OCI-LY1 (cell line): ENCODE results near the gene DCTN5.

Source experiments
- H2AFZ ChIP-seq: fragments of 200-600 bp; sonication (generic), shearing (Covaris generic); 2 replicates; pipeline ENCODE4 v1.6.0; 2014; ENCODE audit warnings: antibody characterized with exemption, mild to moderate bottlenecking, low read length
- H3F3A ChIP-seq: fragments of 200-600 bp; sonication (generic), shearing (Covaris generic); 2 replicates; pipeline ENCODE4 v1.6.0; 2014; ENCODE audit warnings: mild to moderate bottlenecking, antibody characterized with exemption, low read length, moderate library complexity; ENCODE audit not compliant: insufficient read depth
- H3K27ac ChIP-seq: fragments of 200-600 bp; sonication (generic); 2 replicates; pipeline ENCODE4 v1.5.1; 2014; ENCODE audit warnings: low read length, mixed run types, mild to moderate bottlenecking, low read depth; ENCODE audit not compliant: poor library complexity, severe bottlenecking
- H3K27me3 ChIP-seq: fragments of 200-600 bp; sonication (generic); 2 replicates; pipeline ENCODE4 v1.6.0; 2014; ENCODE audit warnings: antibody characterized with exemption, mild to moderate bottlenecking, low read length, moderate library complexity; ENCODE audit not compliant: insufficient read depth
- H3K36me3 ChIP-seq: fragments of 200-600 bp; sonication (generic); 2 replicates; pipeline ENCODE4 v1.6.1; 2014; ENCODE audit warnings: mild to moderate bottlenecking, antibody characterized with exemption, low read length, moderate library complexity, mixed read lengths; ENCODE audit not compliant: insufficient read depth
- H3K4me1 ChIP-seq: fragments of 200-600 bp; sonication (generic); 2 replicates; pipeline ENCODE4 v1.5.1; 2014; ENCODE audit warnings: mild to moderate bottlenecking, low read length, moderate library complexity; ENCODE audit not compliant: insufficient read depth, severe bottlenecking
- H3K4me2 ChIP-seq: fragments of 200-600 bp; sonication (generic), shearing (Covaris generic); 2 replicates; pipeline ENCODE4 v1.6.1; 2014; ENCODE audit warnings: low read length
- H3K4me3 ChIP-seq: fragments of 200-600 bp; sonication (generic); 2 replicates; pipeline ENCODE4 v1.5.1; 2014; ENCODE audit warnings: low read length, low read depth, mild to moderate bottlenecking, mixed read lengths; ENCODE audit not compliant: poor library complexity, severe bottlenecking
- H3K79me2 ChIP-seq: fragments of 200-600 bp; shearing (Covaris generic); 2 replicates; pipeline ENCODE4 v1.6.1; 2016; ENCODE audit warnings: mixed run types, low read length, mixed read lengths; ENCODE audit not compliant: insufficient read depth
- H3K9ac ChIP-seq: fragments of 200-600 bp; sonication (generic), shearing (Covaris generic); 2 replicates; pipeline ENCODE4 v1.6.1; 2014; ENCODE audit warnings: mild to moderate bottlenecking, low read length, mixed read lengths
- H3K9me2 ChIP-seq: fragments of 200-600 bp; sonication (generic), shearing (Covaris generic); 2 replicates; pipeline ENCODE4 v1.6.1; 2014; ENCODE audit warnings: low read depth, mild to moderate bottlenecking, low read length, mixed read lengths
- H3K9me3 ChIP-seq: fragments of 200-600 bp; shearing (Covaris generic); 2 replicates; pipeline ENCODE4 v1.6.1; 2014; ENCODE audit warnings: low read length, mixed read lengths
- H4K20me1 ChIP-seq: fragments of 200-600 bp; sonication (generic), shearing (Covaris generic); 2 replicates; pipeline ENCODE4 v1.6.0; 2016; ENCODE audit warnings: mild to moderate bottlenecking, low read length; ENCODE audit not compliant: insufficient read depth
- CTCF ChIP-seq: fragments of 200-600 bp; sonication (generic), shearing (Covaris generic); IDR thresholded peaks from 2 replicates; pipeline ENCODE4 v1.5.1; 2017; ENCODE audit warnings: mild to moderate bottlenecking, antibody characterized with exemption, low read length, moderate library complexity, mixed read lengths
- EZH2 ChIP-seq: fragments of 200-600 bp; sonication (generic), shearing (Covaris generic); IDR thresholded peaks from 2 replicates; pipeline ENCODE4 v1.8.0; 2017; ENCODE audit warnings: borderline replicate concordance, mixed run types, mild to moderate bottlenecking, antibody characterized with exemption, low read length, moderate library complexity, mixed read lengths

Gene DCTN5

GRCh38 chr16:23663918-23664317 is 22.7 kb downstream of the DCTN5 start:
- Histone ChIP-seq H3K27ac (no peak overlapping the region), H3K79me2 (no peaks in the 10 kb centered on the region), H3K36me3 (peaks cover 96% of the 10 kb centered on the region), H4K20me1 (no peaks in the 10 kb centered on the region), H3K4me1 (no peaks in the 10 kb centered on the region), H3K4me2 (no peak overlapping the region), H3K9me3 (no peaks in the 10 kb centered on the region), H3K9ac (no peak overlapping the region), H2AFZ (no peak overlapping the region), H3K4me3 (no peak overlapping the region), H3K27me3 (no peaks in the 10 kb centered on the region), H3K9me2 (no peaks in the 10 kb centered on the region), H3F3A (no peaks in the 10 kb centered on the region)
- no peak for TF ChIP-seq EZH2
- no peak for TF ChIP-seq CTCF

GRCh38 chr16:23666571-23667354 is 25.5 kb downstream of the DCTN5 start:
- Histone ChIP-seq H3K79me2 (no peaks in the 10 kb centered on the region), H3F3A (no peaks in the 10 kb centered on the region), H3K36me3 (peaks cover 83% of the 10 kb centered on the region), H2AFZ (no peak overlapping the region), H3K9me3 (no peaks in the 10 kb centered on the region), H3K9ac (no peak overlapping the region), H3K4me1 (no peaks in the 10 kb centered on the region), H4K20me1 (no peaks in the 10 kb centered on the region), H3K9me2 (no peaks in the 10 kb centered on the region), H3K27ac (no peak overlapping the region), H3K4me3 (no peak overlapping the region), H3K27me3 (no peaks in the 10 kb centered on the region), H3K4me2 (no peak overlapping the region)
- no peak for TF ChIP-seq EZH2
- TF ChIP-seq CTCF = no peak

- no peaks in the 10 kb centered on the region for H4K20me1 ChIP-seq
- H3K9me3 ChIP-seq = no peaks in the 10 kb centered on the region
- no peaks in the 10 kb centered on the region for H3K9me2 ChIP-seq
- no peak overlapping the region for H3K4me2 ChIP-seq
- H2AFZ ChIP-seq = no peak overlapping the region
- TF ChIP-seq EZH2 (no peak), CTCF (no peak)
- H3K27me3 ChIP-seq = no peaks in the 10 kb centered on the region
- no peak overlapping the region for H3K9ac ChIP-seq
- H3K27ac ChIP-seq = no peak overlapping the region
- no peaks in the 10 kb centered on the region for H3F3A ChIP-seq
- peaks cover 80% of the 10 kb centered on the region for H3K36me3 ChIP-seq
- no peaks in the 10 kb centered on the region for H3K4me1 ChIP-seq
- no peaks in the 10 kb centered on the region for H3K79me2 ChIP-seq
- H3K4me3 ChIP-seq = no peak overlapping the region
Measured at GRCh38 chr16:23667355-23667659, 26.0 kb downstream of the DCTN5 start.
